DOHH2 (cell line): ENCODE results near the gene TJP1.

Experiments used
- H3F3A ChIP-seq: fragments of 200-600 bp; sonication (generic), shearing (Covaris generic); 2 replicates; pipeline ENCODE4 v1.6.0; 2016; ENCODE audit warnings: antibody characterized with exemption, mild to moderate bottlenecking; ENCODE audit not compliant: control insufficient read depth, insufficient read depth
- H3K27ac ChIP-seq: fragments of 200-600 bp; sonication (generic); 2 replicates; pipeline ENCODE4 v1.5.1; 2014; ENCODE audit warnings: low read depth, mild to moderate bottlenecking, low read length, moderate library complexity
- H3K27me3 ChIP-seq: fragments of 200-600 bp; sonication (generic); 2 replicates; pipeline ENCODE4 v1.6.1; 2014; ENCODE audit warnings: mild to moderate bottlenecking, low read length, mixed read lengths; ENCODE audit not compliant: control insufficient read depth
- H3K36me3 ChIP-seq: fragments of 200-600 bp; sonication (generic); 2 replicates; pipeline ENCODE4 v1.6.1; 2014; ENCODE audit warnings: mild to moderate bottlenecking, low read length, moderate library complexity, mixed read lengths; ENCODE audit not compliant: control insufficient read depth
- H3K4me1 ChIP-seq: fragments of 200-600 bp; sonication (generic); 2 replicates; pipeline ENCODE4 v1.6.1; 2014; ENCODE audit warnings: mild to moderate bottlenecking, low read length, mixed read lengths; ENCODE audit not compliant: control insufficient read depth
- H3K4me2 ChIP-seq: fragments of 200-600 bp; sonication (generic); 2 replicates; pipeline ENCODE4 v1.6.0; 2014; ENCODE audit warnings: mild to moderate bottlenecking, low read length, moderate library complexity
- H3K4me3 ChIP-seq: fragments of 200-600 bp; sonication (generic); 2 replicates; pipeline ENCODE4 v1.5.1; 2014; ENCODE audit warnings: mild to moderate bottlenecking, low read length, mixed read lengths
- H3K79me2 ChIP-seq: fragments of 200-600 bp; sonication (generic); 2 replicates; pipeline ENCODE4 v1.6.1; 2014; ENCODE audit warnings: mild to moderate bottlenecking, low read length, mixed read lengths; ENCODE audit not compliant: control insufficient read depth
- H3K9me2 ChIP-seq: fragments of 200-600 bp; sonication (generic); replicated peaks from 2 replicates; pipeline ENCODE4 v1.6.1; 2014; ENCODE audit warnings: mild to moderate bottlenecking, low read length, mixed read lengths; ENCODE audit not compliant: control insufficient read depth
- H3K9me3 ChIP-seq: fragments of 200-600 bp; sonication (generic); 2 replicates; pipeline ENCODE4 v1.6.1; 2014; ENCODE audit warnings: antibody characterized with exemption, low read length, mixed read lengths; ENCODE audit not compliant: control insufficient read depth, insufficient read depth
- H4K20me1 ChIP-seq: fragments of 200-600 bp; sonication (generic); 2 replicates; pipeline ENCODE4 v1.6.0; 2014; ENCODE audit warnings: low read depth, mild to moderate bottlenecking, antibody characterized with exemption, low read length, moderate library complexity; ENCODE audit not compliant: control insufficient read depth, insufficient read depth
- CTCF ChIP-seq: fragments of 200-600 bp; sonication (generic); IDR thresholded peaks from one replicate; pipeline ENCODE4 v1.5.1; 2014; ENCODE audit warnings: antibody characterized with exemption, mild to moderate bottlenecking, low read depth, low read length; ENCODE audit not compliant: poor library complexity, severe bottlenecking
- EZH2phosphoT487 ChIP-seq: fragments of 200-600 bp; sonication (generic); IDR thresholded peaks from 2 replicates; pipeline ENCODE4 v1.6.1; 2017; ENCODE audit warnings: borderline replicate concordance, mild to moderate bottlenecking, antibody characterized with exemption, low read length, moderate library complexity, mixed read lengths

The TJP1 gene

GRCh38 chr15:29724026-29724425 is 98.2 kb downstream of the TJP1 start:
- Histone ChIP-seq H3K9me3 (peaks cover 14% of the 10 kb centered on the region; the same call in 1 of the 2 replicates), H3K4me1 (no peaks in the 10 kb centered on the region), H3K36me3 (no peaks in the 10 kb centered on the region), H3K27ac (no peak overlapping the region), H3K4me2 (no peak overlapping the region), H4K20me1 (no peaks in the 10 kb centered on the region), H3K4me3 (no peak overlapping the region), H3K27me3 (no peaks in the 10 kb centered on the region), H3F3A (no peaks in the 10 kb centered on the region), H3K79me2 (no peaks in the 10 kb centered on the region), H3K9me2 (no peaks in the 10 kb centered on the region)
- TF ChIP-seq CTCF = no peak
- no peak for TF ChIP-seq EZH2phosphoT487

DNA sequence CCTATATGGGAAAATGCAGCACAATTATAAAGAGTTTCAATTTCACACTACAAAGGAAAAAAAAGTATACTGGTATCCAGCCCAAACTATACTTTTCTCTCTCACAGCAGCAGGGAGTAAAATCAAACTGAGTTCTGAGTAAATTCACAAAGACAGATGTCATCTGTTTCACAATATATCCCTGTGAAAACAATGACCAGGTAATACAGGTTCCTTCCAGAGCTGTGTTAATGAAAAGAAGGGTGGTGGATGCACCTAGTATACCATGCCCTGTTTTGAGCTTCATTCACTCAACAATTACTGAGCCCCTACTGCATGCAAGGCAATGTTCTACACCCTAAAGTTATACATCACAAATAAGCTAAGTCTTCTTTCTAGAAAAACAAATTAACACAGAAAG is 108.5 kb downstream of the TJP1 start:
- no peak overlapping the region for H3K4me3 ChIP-seq
- H3K9me3 ChIP-seq = no peaks in the 10 kb centered on the region
- H3K79me2 ChIP-seq = no peaks in the 10 kb centered on the region
- H3K4me2 ChIP-seq = no peak overlapping the region
- H3F3A ChIP-seq = no peaks in the 10 kb centered on the region
- TF ChIP-seq EZH2phosphoT487 = no peak
- TF ChIP-seq CTCF = no peak
- H3K9me2 ChIP-seq = no peaks in the 10 kb centered on the region
- H3K4me1 ChIP-seq = no peaks in the 10 kb centered on the region
- H4K20me1 ChIP-seq = no peaks in the 10 kb centered on the region
- H3K27ac ChIP-seq = no peak overlapping the region
- H3K27me3 ChIP-seq = no peaks in the 10 kb centered on the region
- H3K36me3 ChIP-seq = no peaks in the 10 kb centered on the region

- Histone ChIP-seq H3K9me2 (no peaks in the 10 kb centered on the region), H3K4me1 (no peaks in the 10 kb centered on the region), H4K20me1 (no peaks in the 10 kb centered on the region), H3K4me2 (no peak overlapping the region), H3K27me3 (no peaks in the 10 kb centered on the region), H3K36me3 (no peaks in the 10 kb centered on the region), H3K9me3 (no peaks in the 10 kb centered on the region), H3K4me3 (no peak overlapping the region), H3F3A (no peaks in the 10 kb centered on the region), H3K79me2 (no peaks in the 10 kb centered on the region), H3K27ac (no peak overlapping the region)
- TF ChIP-seq CTCF (no peak), EZH2phosphoT487 (no peak)
Measured at GRCh38 chr15:29712149-29712885, 110.0 kb downstream of the TJP1 start.
